Left kidney (tissue), 2 donors: Measurements from ENCODE around the gene TAF1L. TPM values are rescaled to one million over a fixed set of nuclear protein-coding genes. Genes with fewer than 3 reads are reported as not detected.

Experiments
- DNase-seq: peaks from one replicate; pipeline ENCODE4 v3.0.0-alpha.2; 2013
- polyA plus RNA-seq: library from polyadenylated mRNA; unstranded; fragments of 120-200 nt; gene quantifications from one replicate; pipeline ENCODE4 v1.2.1, GENCODE V29; 2013; ENCODE audit not compliant: insufficient read length

TAF1L gene
- polyA plus RNA-seq, 1 donor = 0.10 TPM

DNA sequence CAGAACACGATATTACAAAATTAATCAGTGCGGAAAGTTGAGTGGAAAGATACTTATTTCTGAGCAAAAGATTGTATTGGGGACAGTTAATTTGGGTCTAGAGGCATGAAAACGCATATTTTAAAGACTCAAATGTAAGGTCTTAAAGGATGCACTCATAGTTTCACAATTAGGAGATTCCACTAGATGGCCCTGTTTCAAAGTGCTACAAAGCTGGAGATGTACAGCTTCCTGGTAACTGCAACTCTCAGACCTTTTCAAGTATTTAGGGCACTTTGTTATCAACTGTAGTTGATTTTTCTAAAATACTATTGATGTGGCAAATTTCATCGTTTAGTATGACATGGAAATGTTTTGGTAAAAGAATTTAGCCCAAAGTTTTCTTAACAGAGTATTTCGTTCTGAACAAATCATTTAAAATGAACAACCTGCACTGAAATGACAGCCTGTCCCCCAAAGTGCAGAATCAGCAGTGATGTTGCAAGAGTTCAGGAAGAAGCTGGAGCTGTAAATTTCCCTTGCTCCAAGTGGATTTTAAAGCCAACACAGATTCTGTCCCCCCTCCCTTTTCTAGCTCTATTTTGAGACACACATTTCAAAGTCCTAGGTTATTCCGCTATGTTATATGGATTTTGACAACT lies 46.3 kb downstream of the TAF1L start:
- peak; percentile 44 for DNase-seq

DNA sequence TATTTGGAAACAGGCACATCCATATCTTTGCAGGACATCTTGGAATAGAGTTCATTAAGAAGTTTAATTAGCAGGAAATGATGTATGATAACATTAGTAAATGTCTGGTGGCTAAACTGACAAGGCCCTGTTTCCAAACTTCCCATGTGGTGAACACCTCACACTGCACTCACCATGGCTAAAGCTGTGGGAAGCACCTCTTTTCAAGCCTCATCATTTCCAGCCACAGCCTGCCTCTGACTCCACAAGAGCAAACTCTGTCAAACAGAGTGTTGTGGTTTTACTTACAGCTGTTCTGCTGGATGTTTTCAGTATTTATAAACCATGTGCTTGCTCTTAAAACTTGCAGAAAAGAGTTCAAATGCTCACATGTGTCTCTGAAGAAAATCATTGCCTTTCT lies 47.6 kb downstream of the TAF1L start:
- DNase-seq = no peak

DNA sequence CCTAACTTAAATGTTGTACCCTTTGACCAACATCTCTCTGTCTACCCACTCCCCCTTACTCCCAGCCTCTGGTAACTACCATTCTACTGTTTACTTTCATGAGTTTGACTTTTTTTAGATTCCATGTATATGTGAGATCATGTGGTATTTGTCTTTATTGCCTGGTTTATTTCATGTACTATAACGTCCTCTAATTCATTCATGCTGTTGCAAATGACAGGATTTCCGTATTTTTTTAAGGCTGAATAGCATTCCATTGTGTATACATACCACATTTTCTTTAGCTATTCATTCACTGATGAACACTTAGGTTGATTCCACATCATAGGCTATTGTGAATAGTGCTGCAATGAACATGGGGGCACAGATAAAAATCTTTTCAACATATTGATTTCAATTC lies 50.7 kb downstream of the TAF1L start:
- no peak for DNase-seq

DNA sequence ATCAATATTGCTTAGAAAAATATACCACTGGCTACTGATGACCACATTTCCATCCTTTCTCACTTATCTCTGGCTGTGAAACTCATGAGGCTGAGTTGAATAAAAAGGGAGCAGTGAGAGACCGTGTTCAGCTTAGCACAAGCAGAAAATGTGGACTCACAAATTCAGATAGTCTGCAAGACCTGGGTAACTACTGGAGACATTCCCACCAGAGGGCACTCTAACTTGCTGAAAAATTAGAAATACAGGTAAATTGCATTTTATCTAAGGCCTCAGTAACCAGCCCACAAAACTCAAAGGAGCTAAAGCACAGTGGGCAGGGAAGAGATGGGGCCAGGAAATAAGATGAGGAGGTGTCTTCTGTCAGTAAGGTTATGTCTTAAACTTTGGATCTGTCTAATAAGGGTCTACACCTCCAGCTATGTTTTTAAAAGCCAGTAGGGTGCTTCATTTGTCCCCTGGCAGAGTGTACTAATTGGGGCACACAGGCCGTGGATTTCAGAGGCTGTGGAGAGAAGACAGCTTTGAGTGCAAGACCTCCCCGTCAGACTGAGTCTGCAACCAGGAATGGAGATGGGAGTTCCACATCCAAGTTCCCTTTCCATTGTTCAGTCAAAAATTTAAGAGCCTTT lies 53.8 kb downstream of the TAF1L start:
- peak; percentile 76 for DNase-seq

DNA sequence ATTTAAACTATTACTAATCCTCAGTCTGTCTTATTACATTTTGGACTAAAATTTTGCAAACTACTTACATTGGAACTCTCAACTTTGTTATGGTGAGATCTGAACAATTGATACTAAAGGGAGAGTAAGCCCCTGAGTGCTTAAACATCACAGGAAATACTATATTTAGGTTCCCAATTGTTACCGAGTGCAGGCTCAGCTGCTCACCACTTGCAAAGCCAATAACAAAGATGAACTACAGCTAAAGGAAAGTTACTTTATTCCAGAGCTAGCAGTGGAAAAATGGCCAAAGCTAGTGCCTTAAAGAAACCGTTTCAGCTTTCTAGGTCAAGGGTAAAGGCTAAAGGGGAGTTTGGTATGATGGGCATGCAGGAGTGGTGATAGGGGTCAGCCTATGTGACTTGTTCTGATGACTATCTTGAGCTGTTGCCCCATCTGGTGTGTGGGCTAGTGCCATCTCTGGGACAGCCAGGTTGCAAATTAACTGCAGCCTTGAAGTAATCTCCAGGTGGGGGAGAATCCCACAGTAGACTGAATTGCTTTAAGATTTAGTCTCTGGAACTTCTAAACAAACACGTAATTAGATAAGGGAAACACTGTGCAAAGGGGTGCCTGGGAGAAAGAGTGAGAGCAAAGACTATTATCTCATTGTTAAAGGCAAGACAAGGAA lies 54.7 kb downstream of the TAF1L start:
- DNase-seq = no peak

DNA sequence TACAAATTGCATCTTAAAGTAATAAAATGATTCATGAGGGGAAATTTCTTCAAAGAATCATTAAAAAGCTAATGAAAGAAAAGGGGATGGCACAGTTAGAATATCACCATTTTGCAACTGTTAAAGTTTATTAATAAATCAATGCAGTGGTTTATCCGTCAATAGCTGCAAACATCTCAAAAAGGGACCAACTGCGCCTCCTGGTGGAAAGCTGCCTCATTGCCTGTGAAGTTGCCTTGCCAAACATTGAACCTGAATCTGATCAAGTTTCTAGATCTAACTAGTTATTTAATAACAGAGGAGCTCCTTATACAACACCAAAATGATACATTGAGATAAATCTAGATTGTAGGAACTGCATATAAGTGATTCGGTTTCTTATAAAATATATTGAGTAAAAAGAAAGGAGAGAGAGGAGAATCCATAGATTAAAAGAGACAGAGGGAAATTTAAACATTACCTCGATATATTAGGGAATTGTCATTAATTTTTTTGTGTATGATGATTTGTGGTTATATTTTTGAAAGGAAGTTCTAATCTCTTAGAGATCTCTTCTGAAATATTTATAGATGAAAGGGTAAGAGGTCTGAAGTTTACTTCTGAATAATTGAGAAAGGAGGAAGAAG lies 55.6 kb downstream of the TAF1L start:
- DNase-seq = peak; percentile 50

Other genes starting within 250 kb of the TAF1L start
- gene RIGI, start 109.5 kb downstream of the TAF1L start, polyA plus RNA-seq = 13.1 TPM
- gene SMIM27, start 83.3 kb downstream of the TAF1L start, polyA plus RNA-seq = 15.6 TPM
- 37.5 TPM for gene TOPORS, start 83.1 kb downstream of the TAF1L start, polyA plus RNA-seq
- gene NDUFB6, start 62.5 kb downstream of the TAF1L start, polyA plus RNA-seq = 70.6 TPM
- 0.12 TPM for gene TMEM215, start 147.9 kb upstream of the TAF1L start, polyA plus RNA-seq